Loucy (cell line): ENCODE data around the gene LLGL2.
A peak's percentile ranks its signal among the peaks of the same experiment; 100 is the strongest.

Source experiments
- H2AFZ ChIP-seq: fragments of 200-600 bp; sonication (generic); 2 replicates; pipeline ENCODE4 v1.6.0; 2016; ENCODE audit warnings: antibody characterized with exemption, mild to moderate bottlenecking, low read length, moderate library complexity
- H3F3A ChIP-seq: fragments of 200-600 bp; 2 replicates; pipeline ENCODE4 v1.6.0; 2016; ENCODE audit warnings: antibody characterized with exemption, low read depth, mild to moderate bottlenecking
- H3K27me3 ChIP-seq: fragments of 200-600 bp; sonication (generic); 2 replicates; pipeline ENCODE4 v1.6.1; 2014; ENCODE audit warnings: low read length, mild to moderate bottlenecking; ENCODE audit not compliant: insufficient read depth, poor library complexity, severe bottlenecking
- H3K36me3 ChIP-seq: fragments of 200-600 bp; sonication (generic); 2 replicates; pipeline ENCODE4 v1.6.1; 2016; ENCODE audit warnings: low read length; ENCODE audit not compliant: insufficient read depth
- H3K4me1 ChIP-seq: fragments of 200-600 bp; sonication (generic); 2 replicates; pipeline ENCODE4 v1.5.1; 2014; ENCODE audit warnings: low read length, mild to moderate bottlenecking; ENCODE audit not compliant: insufficient read depth, poor library complexity, severe bottlenecking
- H3K4me2 ChIP-seq: fragments of 200-600 bp; sonication (generic); 2 replicates; pipeline ENCODE4 v1.6.0; 2014; ENCODE audit warnings: antibody characterized with exemption, low read length, low read depth, mild to moderate bottlenecking; ENCODE audit not compliant: poor library complexity, severe bottlenecking
- H3K4me3 ChIP-seq: fragments of 200-600 bp; sonication (generic); 2 replicates; pipeline ENCODE4 v1.5.1; 2014; ENCODE audit warnings: low read length, mild to moderate bottlenecking, mixed read lengths; ENCODE audit not compliant: poor library complexity, severe bottlenecking
- H3K79me2 ChIP-seq: fragments of 200-600 bp; sonication (generic); 2 replicates; pipeline ENCODE4 v1.6.1; 2014; ENCODE audit warnings: low read length; ENCODE audit not compliant: insufficient read depth
- H3K9ac ChIP-seq: fragments of 200-600 bp; sonication (generic); 2 replicates; pipeline ENCODE4 v1.6.0; 2014; ENCODE audit warnings: mild to moderate bottlenecking, low read depth, low read length, moderate library complexity; ENCODE audit not compliant: poor library complexity, severe bottlenecking
- H3K9me2 ChIP-seq: fragments of 200-600 bp; sonication (generic); replicated peaks from 2 replicates; pipeline ENCODE4 v1.6.1; 2016; ENCODE audit warnings: low read depth, low read length, mixed read lengths
- H3K9me3 ChIP-seq: fragments of 200-600 bp; sonication (generic); 2 replicates; pipeline ENCODE4 v1.6.1; 2014; ENCODE audit warnings: mild to moderate bottlenecking, antibody characterized with exemption, low read length, low read depth; ENCODE audit not compliant: insufficient read depth
- H4K20me1 ChIP-seq: fragments of 200-600 bp; sonication (generic); 2 replicates; pipeline ENCODE4 v1.6.0; 2014; ENCODE audit warnings: antibody characterized with exemption, low read length, mild to moderate bottlenecking; ENCODE audit not compliant: insufficient read depth, poor library complexity, severe bottlenecking
- EZH2phosphoT487 ChIP-seq: fragments of 200-600 bp; IDR thresholded peaks from 2 replicates; pipeline ENCODE4 v1.6.1; 2018; ENCODE audit warnings: antibody characterized with exemption, mild to moderate bottlenecking, moderate library complexity, borderline replicate concordance
- TF ChIP-seq, protein P1 (sequence below): fragments of 200-600 bp; sonication (generic); conservative IDR thresholded peaks from 2 replicates; pipeline ENCODE4 v1.5.1; 2014; ENCODE audit warnings: mild to moderate bottlenecking, antibody characterized with exemption, low read length

Gene LLGL2

DNA sequence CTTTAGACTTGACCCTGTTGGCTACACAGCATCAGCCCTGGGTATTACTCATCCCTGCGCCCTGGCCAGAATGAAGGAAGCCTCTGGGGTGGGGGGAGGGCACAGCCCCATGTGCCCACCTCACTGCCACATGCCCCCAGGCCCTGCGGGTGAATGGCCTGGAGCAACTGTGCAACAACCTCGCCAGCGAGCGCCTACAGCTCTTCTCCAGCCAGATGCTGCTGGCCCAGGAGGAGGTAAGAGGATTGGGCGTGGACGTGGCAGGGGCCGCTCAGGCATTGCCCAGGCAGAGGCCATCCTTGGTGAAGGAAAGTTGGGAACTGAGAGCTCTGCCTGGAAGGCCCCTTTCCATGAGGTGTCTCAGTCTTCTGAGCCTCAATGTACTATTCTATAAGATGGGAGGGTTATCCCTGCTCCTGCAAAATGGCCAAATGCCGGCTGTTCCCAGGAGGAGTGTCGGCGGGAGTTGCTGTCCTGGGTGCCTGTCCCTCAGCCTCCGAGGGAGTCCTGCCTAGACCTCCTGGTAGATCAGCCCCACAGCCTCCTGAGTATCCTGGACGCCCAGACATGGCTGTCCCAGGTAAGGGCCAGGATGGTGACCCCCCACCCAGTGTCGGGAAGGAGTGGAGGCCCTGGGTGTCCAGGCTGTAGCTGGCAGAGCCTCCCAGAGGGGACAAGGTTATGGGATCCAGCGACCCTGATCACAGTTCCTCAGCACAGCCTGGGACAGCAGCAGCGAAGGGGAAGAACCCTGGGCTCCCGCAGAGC, 71.0 kb downstream of the LLGL2 start:
- Histone ChIP-seq H3K4me1 (no peaks in the 10 kb centered on the region), H3K4me2 (no peak overlapping the region), H2AFZ (no peak overlapping the region), H3K79me2 (no peaks in the 10 kb centered on the region), H3K27me3 (no peaks in the 10 kb centered on the region), H3K36me3 (no peaks in the 10 kb centered on the region), H3K9me2 (no peaks in the 10 kb centered on the region), H3K9ac (no peak overlapping the region), H3F3A (no peaks in the 10 kb centered on the region), H3K4me3 (no peak overlapping the region), H4K20me1 (peaks cover 1% of the 10 kb centered on the region), H3K9me3 (no peaks in the 10 kb centered on the region)
- TF ChIP-seq EZH2phosphoT487, result no peak
- TF ChIP-seq, protein P1, sequence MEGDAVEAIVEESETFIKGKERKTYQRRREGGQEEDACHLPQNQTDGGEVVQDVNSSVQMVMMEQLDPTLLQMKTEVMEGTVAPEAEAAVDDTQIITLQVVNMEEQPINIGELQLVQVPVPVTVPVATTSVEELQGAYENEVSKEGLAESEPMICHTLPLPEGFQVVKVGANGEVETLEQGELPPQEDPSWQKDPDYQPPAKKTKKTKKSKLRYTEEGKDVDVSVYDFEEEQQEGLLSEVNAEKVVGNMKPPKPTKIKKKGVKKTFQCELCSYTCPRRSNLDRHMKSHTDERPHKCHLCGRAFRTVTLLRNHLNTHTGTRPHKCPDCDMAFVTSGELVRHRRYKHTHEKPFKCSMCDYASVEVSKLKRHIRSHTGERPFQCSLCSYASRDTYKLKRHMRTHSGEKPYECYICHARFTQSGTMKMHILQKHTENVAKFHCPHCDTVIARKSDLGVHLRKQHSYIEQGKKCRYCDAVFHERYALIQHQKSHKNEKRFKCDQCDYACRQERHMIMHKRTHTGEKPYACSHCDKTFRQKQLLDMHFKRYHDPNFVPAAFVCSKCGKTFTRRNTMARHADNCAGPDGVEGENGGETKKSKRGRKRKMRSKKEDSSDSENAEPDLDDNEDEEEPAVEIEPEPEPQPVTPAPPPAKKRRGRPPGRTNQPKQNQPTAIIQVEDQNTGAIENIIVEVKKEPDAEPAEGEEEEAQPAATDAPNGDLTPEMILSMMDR, result no peak

DNA sequence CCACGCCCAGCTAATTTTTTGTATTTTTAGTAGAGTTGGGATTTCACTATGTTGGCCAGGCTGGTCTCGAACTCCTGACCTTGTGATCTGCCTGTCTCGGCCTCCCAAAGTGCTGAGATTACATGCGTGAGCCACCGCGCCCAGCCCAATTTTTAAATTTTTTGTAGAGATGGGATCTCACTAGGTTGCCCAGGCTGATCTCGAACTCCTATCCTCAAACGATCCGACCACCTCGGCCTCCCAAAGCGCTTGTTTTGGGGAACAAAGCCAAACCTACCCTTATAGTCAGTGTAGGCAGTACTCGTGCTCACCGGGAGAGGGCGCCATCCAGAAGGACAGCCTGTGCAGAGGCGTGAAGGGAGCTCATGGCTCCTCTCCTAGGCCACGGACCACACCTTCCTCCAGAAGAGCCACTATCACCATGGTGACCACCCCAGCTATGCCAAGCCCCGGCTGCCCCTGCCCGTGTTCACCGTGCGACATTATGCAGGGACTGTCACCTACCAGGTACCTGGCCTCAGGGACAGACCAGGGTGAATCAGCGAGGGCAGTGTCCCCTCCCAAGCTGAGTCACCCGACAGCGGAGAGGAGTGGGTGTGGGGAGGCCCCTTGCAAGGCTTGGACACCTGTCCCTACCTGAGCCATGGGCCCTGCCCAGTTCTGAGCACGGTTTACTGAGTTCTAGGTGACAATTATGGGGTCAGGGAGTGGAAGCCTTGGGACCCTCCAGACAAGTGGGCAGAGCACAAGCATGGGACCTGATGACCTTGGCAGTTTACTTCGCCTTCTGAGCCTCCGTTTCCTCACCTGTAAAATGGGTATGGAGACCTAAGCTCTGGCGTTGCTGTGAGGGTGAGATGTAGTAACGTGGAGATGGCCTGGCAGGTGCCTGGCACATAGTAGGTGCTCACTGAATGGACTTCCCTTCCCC, 75.8 kb downstream of the LLGL2 start:
- Histone ChIP-seq H3K27me3 (no peaks in the 10 kb centered on the region), H3K9me3 (no peaks in the 10 kb centered on the region), H4K20me1 (no peaks in the 10 kb centered on the region), H3K4me3 (no peak overlapping the region), H3K4me2 (no peak overlapping the region), H3K4me1 (no peaks in the 10 kb centered on the region), H3K9me2 (no peaks in the 10 kb centered on the region), H2AFZ (no peak overlapping the region), H3K79me2 (no peaks in the 10 kb centered on the region), H3F3A (no peaks in the 10 kb centered on the region), H3K9ac (no peak overlapping the region), H3K36me3 (no peaks in the 10 kb centered on the region)
- TF ChIP-seq, protein P1, result peak; percentile 84
- TF ChIP-seq EZH2phosphoT487, result no peak

DNA sequence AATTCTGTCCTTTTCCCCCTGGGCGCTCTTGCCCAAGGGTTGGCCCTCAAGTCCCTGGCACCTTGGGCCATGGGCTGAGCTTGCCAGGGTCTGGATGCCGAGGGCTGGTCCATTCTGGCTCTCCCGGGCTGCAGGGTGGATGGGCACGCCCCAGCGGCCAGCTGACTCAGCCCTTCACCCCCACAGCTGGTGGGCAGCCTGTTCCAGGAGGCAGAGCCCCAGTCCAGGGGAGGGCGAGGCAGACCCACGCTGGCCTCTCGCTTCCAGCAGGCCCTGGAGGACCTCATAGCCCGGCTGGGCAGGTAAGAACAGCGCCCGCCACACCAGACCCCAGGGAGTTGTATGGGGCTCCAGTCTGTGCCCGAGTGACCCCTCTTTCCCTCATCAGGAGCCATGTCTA, 77.1 kb downstream of the LLGL2 start:
- no peaks in the 10 kb centered on the region for H4K20me1 ChIP-seq
- no peaks in the 10 kb centered on the region for H3K79me2 ChIP-seq
- no peaks in the 10 kb centered on the region for H3F3A ChIP-seq
- H3K27me3 ChIP-seq, result no peaks in the 10 kb centered on the region
- no peak overlapping the region for H3K9ac ChIP-seq
- H3K36me3 ChIP-seq, result no peaks in the 10 kb centered on the region
- no peak overlapping the region for H3K4me2 ChIP-seq
- no peak overlapping the region for H2AFZ ChIP-seq
- H3K4me3 ChIP-seq, result no peak overlapping the region
- no peaks in the 10 kb centered on the region for H3K4me1 ChIP-seq
- TF ChIP-seq, protein P1, result no peak
- no peak for TF ChIP-seq EZH2phosphoT487
- no peaks in the 10 kb centered on the region for H3K9me2 ChIP-seq
- no peaks in the 10 kb centered on the region for H3K9me3 ChIP-seq
